ENCODE measurements around the gene GSE1. TPM values are rescaled to one million over a fixed set of nuclear protein-coding genes. Genes with fewer than 3 reads are reported as not detected.

The GSE1 gene
- total RNA-seq, 1 experiment from 2014 or later: 38.4 TPM

DNA sequence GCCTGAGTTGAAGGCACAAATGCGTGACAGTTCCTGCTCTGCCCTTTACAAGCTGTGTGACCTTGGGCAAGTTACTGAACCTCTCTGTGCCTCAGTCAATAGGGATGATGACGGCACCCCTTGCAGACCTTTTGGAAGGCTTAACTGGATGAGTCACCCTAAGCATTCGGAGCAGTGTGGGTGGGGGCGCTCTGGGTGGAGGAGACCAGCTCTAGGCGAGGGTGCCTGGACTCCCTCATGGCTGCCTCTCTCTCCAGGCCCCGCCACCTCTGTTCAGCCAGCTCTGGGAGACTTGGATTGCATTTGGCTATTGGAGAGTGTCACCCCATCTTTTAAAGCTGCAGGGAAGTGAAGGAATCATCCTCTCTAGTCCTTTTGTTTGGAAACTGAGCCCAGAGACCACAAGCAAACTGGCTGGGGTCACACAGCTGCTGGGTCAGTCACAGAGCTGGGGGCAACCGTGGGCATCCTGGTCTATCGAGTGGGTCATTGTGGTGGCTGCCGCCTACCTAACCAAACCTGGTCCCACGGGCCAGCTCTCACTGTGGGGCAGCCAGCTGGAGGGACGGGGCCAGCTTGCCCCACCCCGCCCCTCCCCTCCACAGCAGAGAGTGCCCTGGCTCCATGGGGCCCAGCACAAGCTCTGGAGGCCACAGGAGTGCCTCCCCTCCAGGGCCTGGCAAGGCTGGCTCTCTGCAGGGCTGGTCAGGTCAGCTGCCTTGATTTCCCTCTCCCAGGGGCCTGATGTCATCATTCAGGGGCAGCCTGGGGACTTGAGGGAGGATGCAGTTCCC, 20.2 kb upstream of the GSE1 start:
- no peaks in the 10 kb centered on the region for H3K27me3 ChIP-seq (ENCODE audit: low read length)
- no peak for TF ChIP-seq EZH2phosphoT487 (IDR thresholded peaks at IDR 0.05; ENCODE audit: borderline replicate concordance, low read length)
- TF ChIP-seq, protein P1, sequence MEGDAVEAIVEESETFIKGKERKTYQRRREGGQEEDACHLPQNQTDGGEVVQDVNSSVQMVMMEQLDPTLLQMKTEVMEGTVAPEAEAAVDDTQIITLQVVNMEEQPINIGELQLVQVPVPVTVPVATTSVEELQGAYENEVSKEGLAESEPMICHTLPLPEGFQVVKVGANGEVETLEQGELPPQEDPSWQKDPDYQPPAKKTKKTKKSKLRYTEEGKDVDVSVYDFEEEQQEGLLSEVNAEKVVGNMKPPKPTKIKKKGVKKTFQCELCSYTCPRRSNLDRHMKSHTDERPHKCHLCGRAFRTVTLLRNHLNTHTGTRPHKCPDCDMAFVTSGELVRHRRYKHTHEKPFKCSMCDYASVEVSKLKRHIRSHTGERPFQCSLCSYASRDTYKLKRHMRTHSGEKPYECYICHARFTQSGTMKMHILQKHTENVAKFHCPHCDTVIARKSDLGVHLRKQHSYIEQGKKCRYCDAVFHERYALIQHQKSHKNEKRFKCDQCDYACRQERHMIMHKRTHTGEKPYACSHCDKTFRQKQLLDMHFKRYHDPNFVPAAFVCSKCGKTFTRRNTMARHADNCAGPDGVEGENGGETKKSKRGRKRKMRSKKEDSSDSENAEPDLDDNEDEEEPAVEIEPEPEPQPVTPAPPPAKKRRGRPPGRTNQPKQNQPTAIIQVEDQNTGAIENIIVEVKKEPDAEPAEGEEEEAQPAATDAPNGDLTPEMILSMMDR (conservative IDR thresholded peaks at IDR 0.05; ENCODE audit: low read depth, low read length): no peak
- no peak for TF ChIP-seq EZH2 (IDR thresholded peaks at IDR 0.05; ENCODE audit: low read length, unreplicated experiment)
- H3K79me2 ChIP-seq (ENCODE audit: low read length): no peaks in the 10 kb centered on the region
- no peaks in the 10 kb centered on the region for H4K20me1 ChIP-seq (ENCODE audit: low read length)
- BruUV-seq (replicated peaks): no TSS peak
- H3K4me1 ChIP-seq (ENCODE audit: insufficient read depth, low read length): no peaks in the 10 kb centered on the region
- H3K9me2 ChIP-seq (replicated peaks; ENCODE audit: low read length): no peaks in the 10 kb centered on the region
- no peak overlapping the region for H2AFZ ChIP-seq (ENCODE audit: low read length)
- no peak overlapping the region for H3K4me2 ChIP-seq (ENCODE audit: low read length)
- POLR2A ChIA-PET (ENCODE audit: unreplicated experiment): no interaction called here
- ATAC-seq: peak; percentile 29; the same call in 1 of the 2 replicates
- H3K27ac ChIP-seq (ENCODE audit: low read length): no peak overlapping the region
- H3K36me3 ChIP-seq (ENCODE audit: low read depth, low read length): no peaks in the 10 kb centered on the region
- no peaks in the 10 kb centered on the region for H3K9me3 ChIP-seq (ENCODE audit: low read length)
- CTCF ChIA-PET: no interaction called here
- intact Hi-C loops (cut with micrococcal nuclease): no loop called here
- no peak overlapping the region for H3K9ac ChIP-seq (ENCODE audit: low read length)
- peak; percentile 14 for DNase-seq
- no peaks in the 10 kb centered on the region for H3F3A ChIP-seq (ENCODE audit: low read length, unreplicated experiment)
- no peak overlapping the region for H3K4me3 ChIP-seq (ENCODE audit: low read length)

DNA sequence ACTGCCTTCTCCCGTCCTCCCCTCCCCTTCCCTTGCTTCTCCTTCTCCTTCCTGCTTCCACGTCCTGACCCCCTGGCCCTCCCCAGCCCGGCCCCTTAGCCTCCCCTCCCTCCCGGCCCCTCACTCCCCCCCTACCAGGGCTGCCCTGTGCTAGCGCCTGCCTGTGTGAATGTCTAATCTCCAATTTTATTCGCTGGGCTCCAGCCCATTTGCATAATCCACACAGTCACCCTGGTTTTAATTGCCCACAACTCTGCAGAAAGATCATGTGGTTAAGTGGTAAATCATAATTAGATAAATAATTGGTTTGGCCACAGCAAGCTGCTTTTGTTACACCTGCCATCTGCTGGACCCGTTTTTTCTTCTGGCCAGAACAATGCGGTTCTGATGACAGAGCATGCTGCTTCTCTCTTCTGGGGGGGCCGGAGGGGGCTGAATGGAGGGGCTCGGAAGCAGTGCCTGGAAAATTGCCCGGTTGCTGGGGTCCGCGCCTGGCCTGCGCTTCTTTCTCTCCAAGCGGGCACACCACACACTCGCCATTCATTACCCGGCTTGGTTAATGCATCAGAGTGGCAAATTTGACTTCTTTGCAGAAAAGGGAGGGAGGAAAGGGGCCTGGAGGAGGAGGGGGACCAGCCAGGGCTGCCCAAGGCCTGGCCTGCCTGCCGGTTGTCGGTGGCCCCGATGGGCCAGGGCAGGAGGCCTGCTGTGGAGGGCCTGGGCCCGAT, 19.5 kb upstream of the GSE1 start:
- Histone ChIP-seq H3K9me3 (ENCODE audit: low read length) (no peaks in the 10 kb centered on the region), H3K79me2 (ENCODE audit: low read length) (no peaks in the 10 kb centered on the region), H3K27ac (ENCODE audit: low read length) (no peak overlapping the region), H3K4me1 (ENCODE audit: insufficient read depth, low read length) (no peaks in the 10 kb centered on the region), H3K9ac (ENCODE audit: low read length) (no peak overlapping the region), H2AFZ (ENCODE audit: low read length) (no peak overlapping the region), H3K9me2 (replicated peaks; ENCODE audit: low read length) (no peaks in the 10 kb centered on the region), H3F3A (ENCODE audit: low read length, unreplicated experiment) (no peaks in the 10 kb centered on the region), H3K4me3 (ENCODE audit: low read length) (no peak overlapping the region), H3K27me3 (ENCODE audit: low read length) (no peaks in the 10 kb centered on the region), H3K36me3 (ENCODE audit: low read depth, low read length) (no peaks in the 10 kb centered on the region), H4K20me1 (ENCODE audit: low read length) (no peaks in the 10 kb centered on the region), H3K4me2 (ENCODE audit: low read length) (no peak overlapping the region)
- no peak for DNase-seq
- ATAC-seq: no peak
- CTCF ChIA-PET: no interaction called here
- no peak for TF ChIP-seq EZH2 (IDR thresholded peaks at IDR 0.05; ENCODE audit: low read length, unreplicated experiment)
- TF ChIP-seq, protein P1 (conservative IDR thresholded peaks at IDR 0.05; ENCODE audit: low read depth, low read length): no peak
- no peak for TF ChIP-seq EZH2phosphoT487 (IDR thresholded peaks at IDR 0.05; ENCODE audit: borderline replicate concordance, low read length)
- intact Hi-C loops (cut with micrococcal nuclease): no loop called here
- POLR2A ChIA-PET (ENCODE audit: unreplicated experiment): no interaction called here
- no TSS peak for BruUV-seq (replicated peaks)

All from PC-3 (cell line).